Thymus (tissue), 11 donors: Measurements from ENCODE around the gene IL4I1. TPM values are rescaled to one million over a fixed set of nuclear protein-coding genes. Genes with fewer than 3 reads are reported as not detected.
"Not testable (repeated sequence)": the region's sequence is repeated elsewhere in the genome, so short reads cannot be mapped to it uniquely, and the experiment has no call there.

ENCODE experiments used
- DNase-seq, 9 donors: peaks; one replicate each; pipeline ENCODE4 v3.0.0-alpha.2; 2013; ENCODE audit warnings: low spot score in 9 of 9, low read depth in 6 of 9, missing footprints in 1 of 9
- H3K27ac ChIP-seq, 2 donors: one replicate each; pipeline ENCODE4 v1.5.1; 2013; ENCODE audit warnings: control low read depth in 1 of 2, low read depth in 1 of 2, low read length in 1 of 2, mild to moderate bottlenecking in 1 of 2, moderate library complexity in 1 of 2
- H3K27me3 ChIP-seq, 2 donors: one replicate each; pipeline ENCODE4 v1.5.1; 2013; ENCODE audit warnings: low read length in 1 of 2; ENCODE audit not compliant: control insufficient read depth in 2 of 2, insufficient read depth in 1 of 2
- H3K36me3 ChIP-seq, 2 donors: one replicate each; pipeline ENCODE4 v1.5.1; 2013; ENCODE audit warnings: low read length in 1 of 2, mild to moderate bottlenecking in 1 of 2, moderate library complexity in 1 of 2; ENCODE audit not compliant: control insufficient read depth in 2 of 2, insufficient read depth in 2 of 2
- H3K4me1 ChIP-seq, 2 donors: one replicate each; pipeline ENCODE4 v1.5.1; 2013; ENCODE audit warnings: low read length in 2 of 2; ENCODE audit not compliant: control insufficient read depth in 2 of 2, insufficient read depth in 2 of 2
- H3K4me3 ChIP-seq, 2 donors: one replicate each; pipeline ENCODE4 v1.5.1; 2013; ENCODE audit warnings: low read length in 2 of 2, control low read depth in 1 of 2, mild to moderate bottlenecking in 1 of 2
- H3K9me3 ChIP-seq, 2 donors: one replicate each; pipeline ENCODE4 v1.5.1; 2013; ENCODE audit warnings: low read length in 1 of 2, mild to moderate bottlenecking in 1 of 2; ENCODE audit not compliant: control insufficient read depth in 2 of 2, insufficient read depth in 1 of 2
- WGBS: extraction: QIAGEN DNeasy Blood & Tissue Kit; methylation state at CpG from one replicate; pipeline ENCODE4 v1.1.7; 2013; 5-methylcytosine and 5-hydroxymethylcytosine counted together
- polyA plus RNA-seq: library from polyadenylated mRNA; stranded (reverse); fragments of 200-250 nt; gene quantifications from one replicate; pipeline ENCODE4 v1.2.3, GENCODE V29; 2013
- total RNA-seq: library from RNA; stranded (reverse); fragments of 120-200 nt; gene quantifications from one replicate; pipeline ENCODE4 v1.2.4, GENCODE V29; 2013
- donor health status: healthy.

IL4I1 gene
- total and polyA plus RNA-seq, 2 donors: 8.6 to 11.5 TPM

GRCh38 chr19:49927526-49928264 is 31.0 kb upstream of the IL4I1 start:
- peaks cover 32 to 50% of the 10 kb centered on the region in 2 donors for H3K36me3 ChIP-seq
- WGBS: 92% methylated on average over 14 of the region's 14 CpGs
- peak overlapping the region in 1 of 2 donors; percentile 38 for H3K27ac ChIP-seq

GRCh38 chr19:49926515-49926914 is 29.8 kb upstream of the IL4I1 start:
- Histone ChIP-seq H3K4me1 (peaks cover 13 to 46% of the 10 kb centered on the region in 2 donors), H3K27me3 (no peaks in the 10 kb centered on the region), H3K9me3 (peaks cover 1 to 3% of the 10 kb centered on the region in 2 donors), H3K36me3 (peaks cover 41 to 62% of the 10 kb centered on the region in 2 donors), H3K27ac (no peak overlapping the region), H3K4me3 (no peak overlapping the region)
- 96% methylated on average over 10 of the region's 10 CpGs for WGBS
- no peak for DNase-seq

More at GRCh38 chr19:49927526-49928264, 31.0 kb upstream of the IL4I1 start:
- Histone ChIP-seq H3K4me3 (peak overlapping the region; percentile 11 to 84), H3K27me3 (no peaks in the 10 kb centered on the region), H3K4me1 (peaks cover 13 to 52% of the 10 kb centered on the region in 2 donors), H3K9me3 (peaks cover 1 to 3% of the 10 kb centered on the region in 2 donors)
- no peak for DNase-seq

GRCh38 chr19:49925486-49925885 is 28.8 kb upstream of the IL4I1 start:
- Histone ChIP-seq H3K27me3 (no peaks in the 10 kb centered on the region), H3K36me3 (peaks cover 51 to 64% of the 10 kb centered on the region in 2 donors), H3K27ac (no peak overlapping the region), H3K9me3 (peaks cover 1 to 3% of the 10 kb centered on the region in 2 donors), H3K4me3 (no peak overlapping the region), H3K4me1 (peaks cover 13 to 42% of the 10 kb centered on the region in 2 donors)
- no peak for DNase-seq
- 98% methylated on average over 5 of the region's 5 CpGs for WGBS

GRCh38 chr19:49924881-49925210 is 28.2 kb upstream of the IL4I1 start:
- 97% methylated on average over 13 of the region's 13 CpGs for WGBS
- peaks cover 13 to 37% of the 10 kb centered on the region in 2 donors for H3K4me1 ChIP-seq
- not testable (repeated sequence) for H3K4me3 ChIP-seq, DNase-seq, H3K27me3 ChIP-seq, H3K27ac ChIP-seq, H3K9me3 ChIP-seq
- H3K36me3 ChIP-seq: peaks cover 54 to 68% of the 10 kb centered on the region in 2 donors

- peaks cover 13 to 33% of the 10 kb centered on the region in 2 donors for H3K4me1 ChIP-seq
- no peak overlapping the region for H3K27ac ChIP-seq
- H3K9me3 ChIP-seq: peaks cover 0 to 1% of the 10 kb centered on the region in 2 donors
- H3K36me3 ChIP-seq: peaks cover 56 to 74% of the 10 kb centered on the region in 2 donors
- H3K27me3 ChIP-seq: no peaks in the 10 kb centered on the region
- WGBS: 94% methylated on average over 25 of the region's 25 CpGs
- H3K4me3 ChIP-seq: no peak overlapping the region
- DNase-seq: no peak
These were observed 27.6 kb upstream of the IL4I1 start for GRCh38 chr19:49924004-49924880.

- WGBS: 97% methylated on average over 31 of the region's 31 CpGs
- Histone ChIP-seq H3K9me3 (peaks cover 0 to 1% of the 10 kb centered on the region in 2 donors), H3K4me3 (no peak overlapping the region), H3K36me3 (peaks cover 57 to 77% of the 10 kb centered on the region in 2 donors), H3K4me1 (peaks cover 10 to 29% of the 10 kb centered on the region in 2 donors), H3K27ac (peak overlapping the region; percentile 33 to 36), H3K27me3 (no peaks in the 10 kb centered on the region)
- DNase-seq: no peak
These were observed 26.6 kb upstream of the IL4I1 start for GRCh38 chr19:49923055-49924003.

- H3K4me1 ChIP-seq: peaks cover 2 to 19% of the 10 kb centered on the region in 2 donors
- no peaks in the 10 kb centered on the region for H3K27me3 ChIP-seq
- no peak for DNase-seq
- H3K9me3 ChIP-seq: peaks cover 0 to 1% of the 10 kb centered on the region in 2 donors
- H3K27ac ChIP-seq: peak overlapping the region in 1 of 2 donors; percentile 11
- no peak overlapping the region for H3K4me3 ChIP-seq
- peaks cover 57 to 80% of the 10 kb centered on the region in 2 donors for H3K36me3 ChIP-seq
- WGBS: 97% methylated on average over 22 of the region's 22 CpGs
These were observed 25.4 kb upstream of the IL4I1 start for GRCh38 chr19:49921871-49922795.
